ENCODE results near the gene PLD6. TPM values are rescaled to one million over a fixed set of nuclear protein-coding genes. Genes with fewer than 3 reads are reported as not detected.

PLD6 gene
- total RNA-seq, 1 experiment from 2014 or later = 0.09 TPM

- Mint-ChIP-seq H3K4me1 (no peaks in the 10 kb centered on the region), H3K36me3 (ENCODE audit: insufficient read depth in 1 of 3, low read depth in 3 of 3) (peaks cover 40 to 92% (median 87%) of the 10 kb centered on the region in 3 experiments; a peak in 6 of 7 replicates), H3K4me3 (no peak overlapping the region)
Measured at GRCh38 chr17:17227608-17228520, 21.7 kb upstream of the PLD6 start.

More at GRCh38 chr17:17227608-17228520, 21.7 kb upstream of the PLD6 start:
- no peak overlapping the region for H4K91ac ChIP-seq (ENCODE audit: insufficient read length, low read depth, low read length)
- H3K23me2 ChIP-seq (ENCODE audit: insufficient read length, low read depth, low read length, poor library complexity, severe bottlenecking) = no peaks in the 10 kb centered on the region
- no peaks in the 10 kb centered on the region for H3K9me3 ChIP-seq (ENCODE audit: control insufficient read depth, low read depth, low read length)
- H3K4me2 ChIP-seq (ENCODE audit: insufficient read depth, insufficient read length, low read length) = no peak overlapping the region
- no peak overlapping the region for H2BK120ac ChIP-seq (ENCODE audit: low read depth, low read length, poor library complexity, severe bottlenecking)
- H3K9ac ChIP-seq (ENCODE audit: extremely low read depth, insufficient read length, low read length) = no peak overlapping the region
- no peak for TF ChIP-seq CTCF (conservative IDR thresholded peaks at IDR 0.05)
- no peaks in the 10 kb centered on the region for H3K79me2 ChIP-seq (ENCODE audit: insufficient read depth, low read length)
- no peak overlapping the region for H2BK20ac ChIP-seq (ENCODE audit: low read depth, low read length, poor library complexity, severe bottlenecking)
- H3T11ph ChIP-seq (ENCODE audit: low read length) = no peak overlapping the region
- no peaks in the 10 kb centered on the region for H3K4me1 ChIP-seq (ENCODE audit: insufficient read depth, low read length)
- no peak overlapping the region for H3K56ac ChIP-seq (ENCODE audit: insufficient read length, low read depth, low read length)
- H2BK12ac ChIP-seq (ENCODE audit: insufficient read length, low read depth, low read length) = no peak overlapping the region
- H3K4ac ChIP-seq (ENCODE audit: low read depth, low read length) = no peak overlapping the region
- no peak for DNase-seq
- H4K5ac ChIP-seq (ENCODE audit: insufficient read length, low read depth, low read length) = no peak overlapping the region
- no peaks in the 10 kb centered on the region for H3K27me3 ChIP-seq (ENCODE audit: insufficient read depth, low read length)
- H2AK5ac ChIP-seq (ENCODE audit: insufficient read length, low read length) = no peak overlapping the region
- H3K23ac ChIP-seq (ENCODE audit: insufficient read length, low read depth, low read length) = no peak overlapping the region
- H2BK15ac ChIP-seq (ENCODE audit: low read depth, low read length) = no peak overlapping the region
- no peak overlapping the region for H3K27ac Mint-ChIP-seq
- H3K14ac ChIP-seq (ENCODE audit: insufficient read depth, low read length) = no peak overlapping the region
- H3K27me3 Mint-ChIP-seq (ENCODE audit: low read depth) = no peaks in the 10 kb centered on the region
- no peak overlapping the region for H2AFZ ChIP-seq (ENCODE audit: low read length)
- H4K8ac ChIP-seq (replicated peaks; ENCODE audit: insufficient read length, low read depth, low read length) = no peak overlapping the region
- no CpG with 5 or more reads among the region's 25 CpGs for WGBS (ENCODE audit: extremely low coverage, insufficient read length, low lambda C conversion rate)
- H3K18ac ChIP-seq (ENCODE audit: insufficient read length, low read depth, low read length) = no peak overlapping the region
- no peak overlapping the region for H3K27ac ChIP-seq (ENCODE audit: insufficient read length, low read depth, low read length)
- no peaks in the 10 kb centered on the region for H3K79me1 ChIP-seq (ENCODE audit: insufficient read depth, low read depth, low read length, poor library complexity, severe bottlenecking)
- no peaks in the 10 kb centered on the region for H4K20me1 ChIP-seq (ENCODE audit: control insufficient read depth, insufficient read depth, insufficient read length)
- no peak overlapping the region for H2BK5ac ChIP-seq (ENCODE audit: insufficient read length, low read length)
- no peaks in the 10 kb centered on the region for H3K9me3 Mint-ChIP-seq

All from H9 (cell line).